HepG2 (cell line): ENCODE data around the gene GCH1. TPM values are rescaled to one million over a fixed set of nuclear protein-coding genes. Genes with fewer than 3 reads are reported as not detected.

ENCODE experiments used
- ATAC-seq: fragments of 200-7000 bp; cut with Tn5 transposase; 3 replicates; pipeline ENCODE4 v1.9.1; 2020; ENCODE audit warnings: mild to moderate bottlenecking, moderate library complexity
- BruUV-seq: library from RNA; stranded (reverse); fragments of 400-500 nt; replicated peaks from 2 replicates; lab custom pipeline; 2021; lab: Mats Ljungman, UMichigan
- CTCF ChIA-PET: fragments of 300-600 bp; formaldehyde crosslinking; extraction: SDS; loops from one replicate; lab custom pipeline; 2021; ENCODE audit warnings: low total read pairs, inconsistent platforms, low intra/inter-chr PET ratio; lab: Yijun Ruan, JAX
- POLR2A ChIA-PET: fragments of 350-600 bp; sonication (Branson Sonifier 250); formaldehyde crosslinking; loops from one replicate; lab custom pipeline; 2020; ENCODE audit warnings: antibody characterized with exemption, inconsistent platforms; lab: Yijun Ruan, JAX
- DNase-seq: peaks from one replicate; pipeline ENCODE4 v3.0.0-alpha.2; 2015; ENCODE audit warnings: low spot score
- FAIRE-seq: peaks from 3 replicates; lab custom pipeline; 2011; peaks lifted over from hg19 to GRCh38; lab: Jason Lieb, UNC
- H2AFZ ChIP-seq: one replicate; pipeline ENCODE4 v1.6.1; 2011; ENCODE audit warnings: low read length, inconsistent platforms
- H3K27ac ChIP-seq: fragments of 300-600 bp; 3 replicates; pipeline ENCODE4 v1.8.0; 2011; ENCODE audit warnings: mixed run types, mild to moderate bottlenecking, mixed read lengths, low read length, inconsistent platforms; ENCODE audit not compliant: insufficient read depth; ENCODE audit errors: extremely low read length
- H3K27me3 ChIP-seq, 2 experiments: fragments of 200-600 bp in 1 of 2; 2 replicates in 1 of 2; 3 replicates in 1 of 2; pipeline versions ENCODE4 v1.6.0 to v1.8.0; 2011; ENCODE audit warnings: low read length in 2 of 2, mild to moderate bottlenecking in 2 of 2, moderate library complexity in 2 of 2, inconsistent platforms in 1 of 2; ENCODE audit not compliant: insufficient read depth in 2 of 2, control insufficient read depth in 1 of 2
- H3K36me3 ChIP-seq, 2 experiments: fragments of 200-600 bp in 1 of 2; replicated peaks in 1 of 2; 2 replicates in 1 of 2; 3 replicates in 1 of 2; pipeline versions ENCODE4 v1.5.1 to v1.8.0; 2011; ENCODE audit warnings: low read length in 2 of 2, inconsistent platforms in 1 of 2; ENCODE audit not compliant: insufficient read depth in 2 of 2, control insufficient read depth in 1 of 2
- H3K4me1 ChIP-seq: 2 replicates; pipeline ENCODE4 v1.5.1; 2012; ENCODE audit warnings: low read length, inconsistent platforms; ENCODE audit not compliant: insufficient read depth
- H3K4me2 ChIP-seq: 2 replicates; pipeline ENCODE4 v1.6.0; 2011; ENCODE audit warnings: low read depth, low read length, inconsistent platforms
- H3K4me3 ChIP-seq, 3 experiments: fragments of 200-600 bp in 1 of 3; sonication (generic), shearing (Covaris generic) in 1 of 3; replicated peaks in 1 of 3; 2 replicates each; pipeline ENCODE4 v1.5.1; 2011 to 2016; ENCODE audit warnings: low read length in 3 of 3, inconsistent platforms in 2 of 3, low read depth in 2 of 3, mild to moderate bottlenecking in 2 of 3, control low read depth in 1 of 3, mixed read lengths in 1 of 3; ENCODE audit not compliant: insufficient read depth in 1 of 3
- H3K79me2 ChIP-seq: one replicate; pipeline ENCODE4 v1.6.1; 2011; ENCODE audit warnings: low read length, inconsistent platforms; ENCODE audit not compliant: insufficient read depth
- H3K9ac ChIP-seq: 2 replicates; pipeline ENCODE4 v1.6.0; 2011; ENCODE audit warnings: mild to moderate bottlenecking, low read depth, low read length, inconsistent platforms; ENCODE audit not compliant: insufficient read depth
- H3K9me3 ChIP-seq: 2 replicates; pipeline ENCODE4 v1.5.1; 2012; ENCODE audit warnings: mild to moderate bottlenecking, low read length
- H4K20me1 ChIP-seq: 2 replicates; pipeline ENCODE4 v1.6.0; 2011; ENCODE audit warnings: inconsistent platforms, mild to moderate bottlenecking, low read length, moderate library complexity; ENCODE audit not compliant: insufficient read depth
- EEA1 ChIP-seq: sonication (generic); formaldehyde crosslinking; IDR thresholded peaks from 2 replicates; pipeline ENCODE4 v1.5.1; 2020; ENCODE audit warnings: mild to moderate bottlenecking, missing genetic modification reagents, borderline replicate concordance
- ZFP62 ChIP-seq: sonication (generic); formaldehyde crosslinking; IDR thresholded peaks from 2 replicates; pipeline ENCODE4 v1.4.0; 2020; ENCODE audit warnings: missing genetic modification reagents
- ZNF121 ChIP-seq: sonication (generic); formaldehyde crosslinking; IDR thresholded peaks from 2 replicates; pipeline ENCODE4 v1.5.0; 2020; ENCODE audit warnings: mild to moderate bottlenecking, missing genetic modification reagents
- ZNF639 ChIP-seq: conservative IDR thresholded peaks from 2 replicates; pipeline ENCODE4 v1.6.1; 2018; ENCODE audit warnings: missing genetic modification reagents
- ZUFSP ChIP-seq: sonication (generic); formaldehyde crosslinking; IDR thresholded peaks from 2 replicates; pipeline ENCODE4 v1.9.0; 2021; ENCODE audit warnings: missing genetic modification reagents, mild to moderate bottlenecking, borderline replicate concordance
- WGBS: methylation state at CpG from one replicate; pipeline ENCODE4 v1.1.6; 2017; ENCODE audit warnings: low lambda C conversion rate; 5-methylcytosine and 5-hydroxymethylcytosine counted together
- in situ Hi-C: cut with HindIII; loops from 2 replicates; pipeline ENCODE4 v1.10.0; 2017; ENCODE audit warnings: low pct_unique_long_range_greater_than_20kb; ENCODE audit not compliant: extremely low pct_ligation_motif_present
- intact Hi-C: fragments of 100-400 bp; cut with micrococcal nuclease; formaldehyde crosslinking; loops from one replicate; pipeline ENCODE4 v1.10.0; 2022; ENCODE audit not compliant: unreplicated experiment
- polyA plus RNA-seq, 8 experiments: library from polyadenylated mRNA; depleted of rRNA in 3 of 8; stranded (reverse) in 7 of 8; unstranded in 1 of 8; fragments of >200 nt; fragmentation: Illumina TruSeq in 4 of 8; extraction: Trizol in 4 of 8; gene quantifications; 2 replicates each; pipeline versions ENCODE4 v1.2.1 to v1.2.3, GENCODE V29; 2011 to 2016; ENCODE audit warnings: low read depth in 4 of 8, missing spikeins in 1 of 8, mixed read lengths in 1 of 8; ENCODE audit not compliant: insufficient read depth in 1 of 8
- total RNA-seq, 5 experiments: library from RNA; depleted of rRNA; stranded (reverse); fragments of >200 nt; fragmentation: Illumina TruSeq; extraction: Trizol; gene quantifications; 2 replicates each; pipeline ENCODE4 v1.2.3, GENCODE V29; 2016; ENCODE audit warnings: low read depth in 1 of 5

GCH1 gene
- total and polyA plus RNA-seq, 2 of the 13 experiments (the other 11 are each of a cell fraction or from before 2014, with no cell fraction given), result 15.0 to 25.2 TPM

- BruUV-seq, result no TSS peak
- POLR2A ChIA-PET, result no interaction called here
- no peaks in the 10 kb centered on the region for H3K27me3 ChIP-seq
- TF ChIP-seq ZUFSP (CRISPR knock-in tag) (no peak), ZFP62 (CRISPR knock-in tag) (no peak), ZNF639 (CRISPR knock-in tag) (no peak), EEA1 (CRISPR knock-in tag) (no peak), ZNF121 (CRISPR knock-in tag) (peak; percentile 25; the same call in 1 of the 2 replicates)
- TF ChIP-seq, all 625 proteins: peak for 1
- H4K20me1 ChIP-seq, result no peaks in the 10 kb centered on the region
- H3K79me2 ChIP-seq, result no peaks in the 10 kb centered on the region
- CTCF ChIA-PET, result no interaction called here
- H3K27ac ChIP-seq, result no peak overlapping the region
- peaks cover 5% of the 10 kb centered on the region for H3K4me1 ChIP-seq
- in situ Hi-C loops, result no loop called here
- H3K4me3 ChIP-seq, result no peak overlapping the region
- ATAC-seq (no peak), FAIRE-seq (no peak), DNase-seq (no peak)
- no peak overlapping the region for H2AFZ ChIP-seq
- no peaks in the 10 kb centered on the region for H3K9me3 ChIP-seq
- intact Hi-C loops, result loop anchor here (10.0 kb wide), 2 partner anchors 67 to 343 kb away; partner anchors contain the start of gene SAMD4A
- WGBS, result 73% methylated on average over 4 of the region's 4 CpGs
- H3K36me3 ChIP-seq, result no peaks in the 10 kb centered on the region
- no peak overlapping the region for H3K9ac ChIP-seq
- H3K4me2 ChIP-seq, result no peak overlapping the region
These were observed 5.6 kb upstream of the GCH1 start for GRCh38 chr14:54908190-54908589.
